NOMO-1 treated with DMSO at 0.1 percent for 48 hours (cell line): Measurements from ENCODE around the gene EXT2.

Experiments used
- DNase-seq: peaks from one replicate; lab custom pipeline; 2025; ENCODE audit not compliant: unreplicated experiment; lab: John Stamatoyannopoulos, UW

Gene EXT2

DNA sequence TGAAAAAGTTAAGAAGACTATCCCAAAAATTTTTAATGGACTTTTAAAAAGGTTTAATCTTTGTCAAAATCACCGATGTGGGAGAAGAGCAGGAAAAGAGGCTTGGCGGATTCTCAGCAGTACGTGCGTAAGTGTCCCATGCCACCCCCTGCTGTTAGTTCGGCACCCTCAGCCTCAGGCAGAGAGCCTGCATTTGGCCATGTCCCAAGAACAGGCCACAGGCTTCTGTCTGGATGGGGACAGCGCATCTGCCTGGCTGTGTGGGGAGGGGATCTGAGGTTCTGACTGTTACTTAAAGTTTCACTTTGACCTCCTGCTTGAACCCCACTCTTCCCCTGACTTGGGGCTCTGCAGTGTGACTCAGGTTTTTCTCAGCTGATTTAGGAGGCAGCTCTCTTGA, 35.3 kb downstream of the EXT2 start:
- DNase-seq: no peak

DNA sequence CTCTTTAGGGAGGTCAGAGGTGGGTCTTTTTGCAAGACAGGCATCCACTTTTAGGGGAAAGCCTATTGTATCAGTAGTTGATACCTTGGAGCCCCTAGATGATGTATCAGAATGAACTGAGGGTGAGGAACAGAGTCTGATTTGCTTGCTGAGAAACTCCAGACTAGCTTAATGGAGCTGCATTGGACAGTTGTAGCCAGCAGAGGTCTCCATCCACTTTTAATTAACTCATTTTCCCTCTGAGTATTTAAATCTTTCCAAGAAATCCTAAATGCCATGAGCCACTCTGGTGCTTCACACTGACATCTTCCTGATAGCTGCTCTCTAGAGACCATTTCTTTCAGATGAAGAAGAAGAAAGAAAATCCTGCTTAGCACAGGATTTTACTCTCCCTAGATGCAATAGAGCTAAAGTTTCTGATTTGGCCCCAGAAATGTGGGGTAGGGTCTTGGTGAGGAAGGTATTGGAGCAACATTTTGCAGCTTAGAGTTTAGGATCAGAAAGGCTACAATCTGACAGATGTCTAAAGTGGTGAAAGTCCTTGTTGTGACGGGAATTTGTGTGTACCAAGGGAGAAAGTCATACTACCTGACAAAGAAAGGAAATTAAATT, 38.0 kb downstream of the EXT2 start:
- DNase-seq: no peak

- no peak for DNase-seq
These were observed 39.1 kb downstream of the EXT2 start for GRCh38 chr11:44134625-44135024.

DNA sequence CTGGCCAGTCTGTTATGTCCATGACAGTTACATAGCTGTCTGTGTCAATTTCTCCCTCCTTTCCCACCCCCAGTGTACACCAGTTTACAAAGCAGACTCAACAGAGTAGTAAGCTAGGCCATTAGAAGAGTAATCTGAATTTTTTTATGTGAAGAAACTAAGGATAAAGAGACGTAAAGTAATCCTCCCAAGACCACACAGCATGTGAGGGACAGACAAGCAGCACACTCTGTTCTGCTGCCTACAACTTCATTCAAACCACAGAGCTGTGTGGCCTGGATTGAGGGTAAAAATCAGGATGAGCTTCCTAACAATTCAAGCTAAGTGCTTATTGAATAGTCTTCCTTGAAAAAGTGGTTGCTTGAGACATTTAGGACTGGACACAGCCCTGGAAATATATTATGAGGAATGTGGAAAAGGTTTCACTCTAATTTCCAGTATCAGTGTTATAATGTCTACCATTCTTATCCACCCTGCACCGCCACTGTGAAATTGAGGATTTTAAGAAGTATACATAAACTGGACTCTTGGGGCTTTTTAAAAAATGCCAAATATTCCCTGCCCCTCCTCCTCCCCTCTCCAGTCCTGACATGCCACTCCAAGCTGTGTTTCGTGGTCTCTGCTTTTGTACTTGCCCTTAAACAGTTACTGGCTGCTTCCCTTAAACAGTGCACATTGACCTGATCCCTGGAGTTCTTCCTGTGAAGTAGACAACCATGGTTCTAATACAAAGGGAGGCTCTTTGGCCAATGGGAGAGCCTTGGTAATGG, 40.9 kb downstream of the EXT2 start:
- no peak for DNase-seq

GRCh38 chr11:44137057-44137456, 41.6 kb downstream of the EXT2 start:
- no peak for DNase-seq

GRCh38 chr11:44138286-44138685, 42.8 kb downstream of the EXT2 start:
- DNase-seq: no peak

DNA sequence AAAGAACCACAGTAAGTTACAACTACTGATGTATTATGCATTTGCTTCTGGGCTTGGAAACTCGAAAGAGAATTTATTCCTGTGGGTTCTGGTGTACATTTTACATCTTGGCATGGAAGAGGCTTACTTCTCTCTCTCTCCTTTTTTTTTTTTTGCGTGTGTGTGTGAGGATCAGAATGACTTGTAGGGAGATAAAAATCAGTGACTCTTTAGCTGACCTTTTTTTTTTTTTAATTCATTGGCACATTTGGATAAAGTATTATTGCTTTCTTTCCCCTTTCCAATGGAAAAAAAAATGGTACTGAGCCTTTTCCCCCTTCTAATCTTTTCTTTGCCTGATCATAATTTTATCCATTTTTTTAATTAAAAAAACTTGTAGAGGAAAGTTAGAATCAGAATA, 43.5 kb downstream of the EXT2 start:
- DNase-seq: no peak

DNA sequence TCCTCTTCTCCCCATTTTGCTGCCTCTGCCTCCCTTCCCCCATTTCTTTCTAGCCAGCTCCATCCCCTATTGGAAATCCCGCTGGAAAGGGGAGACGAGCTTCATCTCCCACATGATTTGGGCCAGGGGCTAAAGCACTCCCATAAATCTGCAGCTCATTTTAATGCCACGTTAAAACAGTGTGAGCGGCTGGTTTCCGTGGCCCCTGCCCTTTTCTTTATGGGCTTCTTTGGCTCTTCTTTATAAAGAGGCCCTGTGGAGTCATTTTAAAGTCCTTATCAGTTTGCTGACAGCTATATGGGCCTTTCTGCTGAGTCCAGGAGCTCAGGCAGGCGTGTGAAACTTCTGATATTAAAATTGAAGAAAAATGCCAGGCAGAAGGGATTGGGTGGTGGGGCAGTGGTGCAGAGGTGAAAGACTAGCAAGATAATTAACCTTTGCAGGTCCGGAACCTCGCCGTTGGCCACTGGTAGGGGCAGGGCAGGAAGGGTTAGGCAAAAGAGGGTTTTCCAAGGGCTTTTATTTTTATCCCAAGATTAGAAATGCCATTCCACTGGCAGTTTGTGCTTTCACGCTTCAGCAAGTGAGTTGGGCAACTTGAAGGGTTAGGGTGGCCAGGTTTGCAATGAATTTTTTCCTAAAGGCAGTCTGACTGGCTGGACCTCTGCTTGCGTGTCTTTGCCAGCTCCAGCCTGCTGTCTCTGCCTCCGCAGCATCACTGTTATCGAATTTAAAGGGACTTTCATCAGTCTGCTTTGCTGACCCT, 44.3 kb downstream of the EXT2 start:
- DNase-seq: no peak

- DNase-seq: no peak
These were observed 44.9 kb downstream of the EXT2 start for GRCh38 chr11:44140372-44140771.

GRCh38 chr11:44140805-44141204, 45.3 kb downstream of the EXT2 start:
- no peak for DNase-seq

GRCh38 chr11:44143987-44144909, 48.8 kb downstream of the EXT2 start:
- no peak for DNase-seq

DNA sequence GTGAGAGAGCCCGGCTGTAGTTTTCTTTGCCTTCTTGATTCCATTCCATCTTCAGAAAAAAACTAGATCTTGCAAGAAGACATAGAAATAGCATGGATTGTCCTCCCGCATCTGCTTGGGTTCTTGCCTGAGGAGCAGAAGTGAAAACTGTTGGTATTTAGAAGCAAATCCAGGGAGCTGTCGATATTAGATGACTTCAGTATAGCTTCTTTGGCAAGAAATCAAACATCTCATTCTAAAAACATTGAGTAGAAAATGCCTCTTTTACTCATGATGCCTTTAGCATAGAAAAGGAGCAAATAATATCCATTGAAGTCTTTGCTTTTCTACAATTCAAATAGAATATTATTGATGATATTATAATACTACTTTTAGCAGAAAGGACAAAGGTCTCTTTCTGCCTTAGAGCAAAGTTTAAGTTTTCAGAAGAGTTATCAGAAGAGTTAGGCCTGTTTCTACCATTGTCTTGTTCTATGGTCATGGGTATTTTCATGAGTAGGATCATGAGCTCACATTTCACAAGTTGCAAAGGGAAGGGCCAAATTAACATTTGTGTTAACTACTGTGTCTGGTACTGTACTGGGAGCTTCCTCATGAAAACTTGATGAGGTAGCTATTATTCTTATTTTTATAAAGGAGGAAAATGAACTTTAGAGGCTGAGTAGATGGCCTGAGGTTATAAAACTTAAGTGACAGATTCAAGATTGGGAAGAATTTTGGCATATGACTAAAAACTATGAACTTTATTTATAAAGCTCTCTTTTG, 49.7 kb downstream of the EXT2 start:
- DNase-seq: no peak

DNA sequence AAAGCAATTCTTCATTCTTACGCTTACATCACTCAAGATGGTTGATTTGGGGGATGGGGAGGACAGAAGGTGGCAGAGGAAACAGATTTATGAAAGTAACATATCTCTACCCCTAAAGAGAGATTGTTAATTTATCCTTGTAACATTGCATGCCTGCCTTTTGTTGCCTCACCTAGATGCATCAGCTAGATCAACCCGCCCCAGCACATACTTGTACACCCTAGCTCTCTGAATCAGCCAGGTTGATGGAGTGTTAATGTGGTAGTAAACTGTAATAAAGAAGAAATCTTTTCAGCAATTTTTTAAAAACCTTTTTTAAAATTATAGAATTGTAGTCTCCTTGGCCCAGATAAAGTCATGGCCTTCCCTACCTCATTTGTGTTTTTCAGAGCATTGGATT, 51.5 kb downstream of the EXT2 start:
- no peak for DNase-seq

DNA sequence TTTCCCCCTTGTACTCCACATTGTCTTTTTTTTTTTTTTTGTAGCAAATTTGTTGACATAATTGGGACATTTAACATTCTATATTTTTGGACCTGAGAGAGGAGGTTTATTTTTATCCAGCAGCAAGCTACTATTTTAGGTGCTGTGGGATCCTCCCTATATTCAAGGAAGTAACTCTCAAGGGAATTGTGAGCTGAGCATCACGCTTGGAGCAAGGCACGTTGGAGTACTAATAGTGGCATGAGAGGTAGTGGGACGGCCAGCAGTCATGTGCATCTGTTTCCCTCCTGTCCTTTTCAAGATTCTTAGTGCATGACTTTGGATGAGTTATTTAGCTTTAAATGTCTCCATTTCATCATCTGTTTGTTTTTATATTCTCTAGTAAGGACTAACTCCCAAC, 52.3 kb downstream of the EXT2 start:
- DNase-seq: no peak

DNA sequence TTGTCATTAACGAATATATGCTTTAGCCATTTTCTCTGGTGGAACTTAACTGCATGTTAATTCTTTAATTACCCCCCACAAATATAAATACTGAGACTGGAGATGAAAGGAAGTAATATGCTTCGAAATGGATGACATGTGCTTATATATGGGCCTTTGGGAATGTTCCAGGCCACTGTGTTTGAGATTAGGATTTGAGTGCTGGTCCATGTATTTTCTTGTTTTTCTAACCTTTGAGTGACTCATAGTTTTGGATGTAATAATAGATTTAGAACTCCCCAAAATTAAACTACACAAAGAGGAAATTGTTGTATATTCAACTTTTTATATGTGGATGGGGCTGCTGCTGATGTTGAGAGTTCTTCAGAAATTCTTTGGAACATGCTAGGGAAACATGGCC, 54.2 kb downstream of the EXT2 start:
- no peak for DNase-seq

GRCh38 chr11:44150401-44150800, 54.9 kb downstream of the EXT2 start:
- DNase-seq: no peak

GRCh38 chr11:44157019-44157418, 61.5 kb downstream of the EXT2 start:
- DNase-seq: no peak

- DNase-seq: no peak
These were observed 62.9 kb downstream of the EXT2 start for GRCh38 chr11:44158384-44158783.

GRCh38 chr11:44159848-44160721, 64.6 kb downstream of the EXT2 start:
- DNase-seq: peak; percentile 37
